ENCODE data around the gene CD300LD. TPM values are rescaled to one million over a fixed set of nuclear protein-coding genes. Genes with fewer than 3 reads are reported as not detected.
A peak's percentile ranks its signal among the peaks of the same experiment; 100 is the strongest.

CD300LD gene
- total and polyA plus RNA-seq, 10 of the 15 experiments (the other 5 are each of a cell fraction or from before 2014, with no cell fraction given), result not detected

- TF ChIP-seq RUNX3 (IDR thresholded peaks at IDR 0.05; ENCODE audit: low read length) (peak; percentile 96), SREBF2 (IDR thresholded peaks at IDR 0.05; ENCODE audit: low read length) (no peak), MEF2B (IDR thresholded peaks at IDR 0.05; ENCODE audit: partially characterized antibody, poor library complexity, severe bottlenecking) (peak; percentile 33), CEBPB (IDR thresholded peaks at IDR 0.05; ENCODE audit: borderline replicate concordance in 1 of 2, low read depth in 2 of 2, low read length in 2 of 2) (peak in 1 of 2 experiments; percentile 26; a peak in 1 of 4 replicates), MAX (IDR thresholded peaks at IDR 0.05; ENCODE audit: low read depth, low read length) (no peak), SMARCA5 (IDR thresholded peaks at IDR 0.05) (no peak), NFIC (IDR thresholded peaks at IDR 0.05; ENCODE audit: low read depth, low read length) (0 out of 2 replicates have a peak, but pooled peaks have one; percentile 24)
Measured at GRCh38 chr17:74639704-74640151, 47.6 kb upstream of the CD300LD start (continued).

GRCh38 chr17:74637926-74638325, 45.8 kb upstream of the CD300LD start:
- Histone ChIP-seq H3K27ac (ENCODE audit: control insufficient read depth, insufficient read depth) (no peak overlapping the region), H3K9me3 (replicated peaks; ENCODE audit: control insufficient read depth, insufficient read depth, low read length) (no peaks in the 10 kb centered on the region), H3K79me2 (ENCODE audit: control insufficient read depth, insufficient read depth, low read length) (no peaks in the 10 kb centered on the region), H2AFZ (ENCODE audit: control insufficient read depth, low read depth, low read length) (no peak overlapping the region), H4K20me1 (ENCODE audit: control insufficient read depth, insufficient read depth) (no peaks in the 10 kb centered on the region; the same call in 1 of the 2 replicates), H3K4me1 (ENCODE audit: control insufficient read depth, insufficient read depth, low read length) (peaks cover 44% of the 10 kb centered on the region), H3K4me2 (ENCODE audit: control insufficient read depth, insufficient read depth) (no peak overlapping the region), H3K27me3 (replicated peaks in 1 of 2; ENCODE audit: control insufficient read depth in 2 of 2, insufficient read depth in 2 of 2, low read length in 1 of 2) (peaks cover 0 to 2% of the 10 kb centered on the region in 2 experiments; a peak in 2 of 4 replicates), H3K4me3 (no peak overlapping the region), H3K36me3 (ENCODE audit: control insufficient read depth in 2 of 2, insufficient read depth in 2 of 2, low read length in 1 of 2) (no peaks in the 10 kb centered on the region), H3K9ac (ENCODE audit: control insufficient read depth, insufficient read depth, low read length) (no peak overlapping the region)
- intact Hi-C loops (cut with micrococcal nuclease; ENCODE audit: unreplicated experiment) (no loop called here), in situ Hi-C loops (cut with MboI) (no loop called here)
- ChIA-PET SMC1A (ENCODE audit: uncharacterized antibody, unreplicated experiment) (interaction anchor here (0.6 kb wide), 1 partner anchor 117 kb away, joined by 3 read pairs; no protein-coding TSS in a partner anchor), RAD21 (ENCODE audit: unreplicated experiment) (no interaction called here), CTCF (interaction anchor here (0.9 to 2.8 kb wide), 2 partner anchors 35 to 270 kb away, joined by 3 to 11 read pairs; partner anchors contain the start of gene GPR142), POLR2A (no interaction called here)
- no peak for ATAC-seq
- WGBS (ENCODE audit: insufficient coverage, insufficient replicate concordance, low lambda C conversion rate, missing lambda C conversion rate), result 64% methylated on average over 2 of the region's 2 CpGs
- no peak for DNase-seq (ENCODE audit: low read depth, low spot score)
- FAIRE-seq, result no peak
- TF ChIP-seq ZSCAN29 (IDR thresholded peaks at IDR 0.05) (no peak), SMAD5 (IDR thresholded peaks at IDR 0.05; ENCODE audit: low read depth) (no peak), RAD51 (IDR thresholded peaks at IDR 0.05) (no peak), SPI1 (IDR thresholded peaks at IDR 0.05; ENCODE audit: borderline replicate concordance, insufficient read depth, low read depth, low read length) (peak; percentile 81), SUPT20H (IDR thresholded peaks at IDR 0.05; ENCODE audit: borderline replicate concordance, control insufficient read depth, low read depth, low read length) (no peak), PBX3 (IDR thresholded peaks at IDR 0.05; ENCODE audit: insufficient replicate concordance, low read depth, low read length) (no peak), LARP7 (IDR thresholded peaks at IDR 0.05) (no peak), IKZF2 (IDR thresholded peaks at IDR 0.05) (peak; percentile 18 to 27; a peak in 2 of 4 replicates)
- no TSS peak for BruUV-seq (replicated peaks)

Data from GM12878 (cell line).